GM23338 (cell line): ENCODE data around the gene ADSL. TPM values are rescaled to one million over a fixed set of nuclear protein-coding genes. Genes with fewer than 3 reads are reported as not detected.

Experiments
- ATAC-seq: fragments of 200-7000 bp; cut with Tn5 transposase; 3 replicates; pipeline ENCODE4 v1.9.1; 2020
- DNase-seq: peaks from one replicate; pipeline ENCODE4 v3.0.0-alpha.2; 2015; ENCODE audit warnings: low spot score
- H2AFZ ChIP-seq: fragments of 200-600 bp; sonication (generic); 2 replicates; pipeline ENCODE4 v1.8.0; 2016; ENCODE audit warnings: antibody characterized with exemption, mild to moderate bottlenecking, moderate library complexity
- H3F3A ChIP-seq: fragments of 200-600 bp; sonication (generic); replicated peaks from 2 replicates; pipeline ENCODE4 v1.8.0; 2017; ENCODE audit warnings: antibody characterized with exemption, mixed run types, low read depth
- H3K27ac ChIP-seq: fragments of 200-600 bp; sonication (generic); 2 replicates; pipeline ENCODE4 v1.6.1; 2016; ENCODE audit warnings: low read depth
- H3K27me3 ChIP-seq: fragments of 200-600 bp; sonication (generic); 2 replicates; pipeline ENCODE4 v1.8.0; 2016; ENCODE audit warnings: mild to moderate bottlenecking, mixed run types, moderate library complexity; ENCODE audit not compliant: insufficient read depth
- H3K36me3 ChIP-seq: fragments of 200-600 bp; sonication (generic); 2 replicates; pipeline ENCODE4 v1.8.0; 2016; ENCODE audit warnings: mild to moderate bottlenecking; ENCODE audit not compliant: insufficient read depth
- H3K4me1 ChIP-seq: fragments of 200-600 bp; sonication (generic); 2 replicates; pipeline ENCODE4 v1.8.0; 2016; ENCODE audit warnings: mild to moderate bottlenecking, moderate library complexity; ENCODE audit not compliant: insufficient read depth
- H3K4me2 ChIP-seq: fragments of 200-600 bp; sonication (generic); 2 replicates; pipeline ENCODE4 v1.7.1; 2017; ENCODE audit warnings: mixed run types
- H3K4me3 ChIP-seq: fragments of 200-600 bp; sonication (generic); 2 replicates; pipeline ENCODE4 v1.6.1; 2016; ENCODE audit warnings: mixed run types
- H3K79me2 ChIP-seq: fragments of 200-600 bp; sonication (generic); replicated peaks from 2 replicates; pipeline ENCODE4 v1.8.0; 2017; ENCODE audit warnings: mild to moderate bottlenecking; ENCODE audit not compliant: insufficient read depth
- H3K9me2 ChIP-seq: fragments of 200-600 bp; sonication (generic); 2 replicates; pipeline ENCODE4 v1.8.0; 2017; ENCODE audit not compliant: insufficient read depth
- H4K20me1 ChIP-seq: fragments of 200-600 bp; sonication (generic); replicated peaks from 2 replicates; pipeline ENCODE4 v1.8.0; 2017; ENCODE audit warnings: mild to moderate bottlenecking; ENCODE audit not compliant: insufficient read depth
- H3K27ac Mint-ChIP-seq: 2 replicates; pipeline ENCODE4 v1.8.0; 2020; ENCODE audit warnings: inconsistent platforms, mild to moderate bottlenecking, moderate library complexity, mixed read lengths
- H3K27me3 Mint-ChIP-seq: 3 replicates; pipeline ENCODE4 v1.8.0; 2022; ENCODE audit warnings: low read depth, mild to moderate bottlenecking, moderate library complexity, mixed read lengths, inconsistent platforms; ENCODE audit not compliant: insufficient read depth, poor library complexity
- H3K36me3 Mint-ChIP-seq: 3 replicates; pipeline ENCODE4 v1.8.0; 2021; ENCODE audit warnings: low read depth, mild to moderate bottlenecking, inconsistent platforms, moderate library complexity, mixed read lengths
- H3K4me1 Mint-ChIP-seq: 3 replicates; pipeline ENCODE4 v1.8.0; 2020; ENCODE audit warnings: mild to moderate bottlenecking, inconsistent platforms, mixed read lengths
- H3K4me3 Mint-ChIP-seq: 3 replicates; pipeline ENCODE4 v1.8.0; 2021; ENCODE audit warnings: moderate library complexity, mild to moderate bottlenecking, inconsistent platforms, mixed read lengths
- H3K9me3 Mint-ChIP-seq: 3 replicates; pipeline ENCODE4 v1.8.0; 2020; ENCODE audit warnings: moderate library complexity, mild to moderate bottlenecking, inconsistent platforms, mixed read lengths
- ETS1 ChIP-seq: IDR thresholded peaks from 2 replicates; pipeline ENCODE4 v1.6.1; 2016; ENCODE audit warnings: antibody characterized with exemption
- EZH2phosphoT487 ChIP-seq: fragments of 200-600 bp; sonication (generic); IDR thresholded peaks from one replicate; pipeline ENCODE4 v1.8.1; 2018; ENCODE audit warnings: antibody characterized with exemption; ENCODE audit not compliant: unreplicated experiment
- NANOG ChIP-seq: IDR thresholded peaks from 2 replicates; pipeline ENCODE4 v1.6.1; 2016; ENCODE audit warnings: antibody characterized with exemption, borderline replicate concordance
- STAT1 ChIP-seq: IDR thresholded peaks from one replicate; pipeline ENCODE4 v1.6.1; 2016; ENCODE audit warnings: antibody characterized with exemption; ENCODE audit not compliant: unreplicated experiment
- ZNF331 ChIP-seq: fragments of 250-450 bp; sonication (Bioruptor Pico); IDR thresholded peaks from 2 replicates; pipeline ENCODE4 v1.5.0; 2020; ENCODE audit warnings: low read depth, mild to moderate bottlenecking, moderate library complexity
- polyA plus RNA-seq: library from polyadenylated mRNA; unstranded; fragments of >200 nt; fragmentation: Nextera tagmentation; extraction: Ambion mirVana; gene quantifications from 2 replicates; pipeline ENCODE4 v1.2.1, GENCODE V29; 2016
- total RNA-seq: library from RNA; depleted of rRNA; stranded (reverse); fragments of >200 nt; shearing (Covaris generic); gene quantifications from 2 replicates; pipeline ENCODE4 v1.2.3, GENCODE V29; 2014
- TF ChIP-seq, protein P1 (sequence below): fragments of 250-450 bp; sonication (Bioruptor Pico); IDR thresholded peaks from 2 replicates; pipeline ENCODE4 v1.5.0; 2020; ENCODE audit warnings: mild to moderate bottlenecking, moderate library complexity

The ADSL gene
- total and polyA plus RNA-seq, 2 experiments from 2014 or later, result 120 to 232 TPM

GRCh38 chr22:40300316-40300715, 46.0 kb upstream of the ADSL start:
- no peak overlapping the region for H3K4me3 ChIP-seq
- DNase-seq, result no peak
- TF ChIP-seq EZH2phosphoT487, result no peak
- no peak for TF ChIP-seq ZNF331 (CRISPR knock-in tag)
- TF ChIP-seq, protein P1, sequence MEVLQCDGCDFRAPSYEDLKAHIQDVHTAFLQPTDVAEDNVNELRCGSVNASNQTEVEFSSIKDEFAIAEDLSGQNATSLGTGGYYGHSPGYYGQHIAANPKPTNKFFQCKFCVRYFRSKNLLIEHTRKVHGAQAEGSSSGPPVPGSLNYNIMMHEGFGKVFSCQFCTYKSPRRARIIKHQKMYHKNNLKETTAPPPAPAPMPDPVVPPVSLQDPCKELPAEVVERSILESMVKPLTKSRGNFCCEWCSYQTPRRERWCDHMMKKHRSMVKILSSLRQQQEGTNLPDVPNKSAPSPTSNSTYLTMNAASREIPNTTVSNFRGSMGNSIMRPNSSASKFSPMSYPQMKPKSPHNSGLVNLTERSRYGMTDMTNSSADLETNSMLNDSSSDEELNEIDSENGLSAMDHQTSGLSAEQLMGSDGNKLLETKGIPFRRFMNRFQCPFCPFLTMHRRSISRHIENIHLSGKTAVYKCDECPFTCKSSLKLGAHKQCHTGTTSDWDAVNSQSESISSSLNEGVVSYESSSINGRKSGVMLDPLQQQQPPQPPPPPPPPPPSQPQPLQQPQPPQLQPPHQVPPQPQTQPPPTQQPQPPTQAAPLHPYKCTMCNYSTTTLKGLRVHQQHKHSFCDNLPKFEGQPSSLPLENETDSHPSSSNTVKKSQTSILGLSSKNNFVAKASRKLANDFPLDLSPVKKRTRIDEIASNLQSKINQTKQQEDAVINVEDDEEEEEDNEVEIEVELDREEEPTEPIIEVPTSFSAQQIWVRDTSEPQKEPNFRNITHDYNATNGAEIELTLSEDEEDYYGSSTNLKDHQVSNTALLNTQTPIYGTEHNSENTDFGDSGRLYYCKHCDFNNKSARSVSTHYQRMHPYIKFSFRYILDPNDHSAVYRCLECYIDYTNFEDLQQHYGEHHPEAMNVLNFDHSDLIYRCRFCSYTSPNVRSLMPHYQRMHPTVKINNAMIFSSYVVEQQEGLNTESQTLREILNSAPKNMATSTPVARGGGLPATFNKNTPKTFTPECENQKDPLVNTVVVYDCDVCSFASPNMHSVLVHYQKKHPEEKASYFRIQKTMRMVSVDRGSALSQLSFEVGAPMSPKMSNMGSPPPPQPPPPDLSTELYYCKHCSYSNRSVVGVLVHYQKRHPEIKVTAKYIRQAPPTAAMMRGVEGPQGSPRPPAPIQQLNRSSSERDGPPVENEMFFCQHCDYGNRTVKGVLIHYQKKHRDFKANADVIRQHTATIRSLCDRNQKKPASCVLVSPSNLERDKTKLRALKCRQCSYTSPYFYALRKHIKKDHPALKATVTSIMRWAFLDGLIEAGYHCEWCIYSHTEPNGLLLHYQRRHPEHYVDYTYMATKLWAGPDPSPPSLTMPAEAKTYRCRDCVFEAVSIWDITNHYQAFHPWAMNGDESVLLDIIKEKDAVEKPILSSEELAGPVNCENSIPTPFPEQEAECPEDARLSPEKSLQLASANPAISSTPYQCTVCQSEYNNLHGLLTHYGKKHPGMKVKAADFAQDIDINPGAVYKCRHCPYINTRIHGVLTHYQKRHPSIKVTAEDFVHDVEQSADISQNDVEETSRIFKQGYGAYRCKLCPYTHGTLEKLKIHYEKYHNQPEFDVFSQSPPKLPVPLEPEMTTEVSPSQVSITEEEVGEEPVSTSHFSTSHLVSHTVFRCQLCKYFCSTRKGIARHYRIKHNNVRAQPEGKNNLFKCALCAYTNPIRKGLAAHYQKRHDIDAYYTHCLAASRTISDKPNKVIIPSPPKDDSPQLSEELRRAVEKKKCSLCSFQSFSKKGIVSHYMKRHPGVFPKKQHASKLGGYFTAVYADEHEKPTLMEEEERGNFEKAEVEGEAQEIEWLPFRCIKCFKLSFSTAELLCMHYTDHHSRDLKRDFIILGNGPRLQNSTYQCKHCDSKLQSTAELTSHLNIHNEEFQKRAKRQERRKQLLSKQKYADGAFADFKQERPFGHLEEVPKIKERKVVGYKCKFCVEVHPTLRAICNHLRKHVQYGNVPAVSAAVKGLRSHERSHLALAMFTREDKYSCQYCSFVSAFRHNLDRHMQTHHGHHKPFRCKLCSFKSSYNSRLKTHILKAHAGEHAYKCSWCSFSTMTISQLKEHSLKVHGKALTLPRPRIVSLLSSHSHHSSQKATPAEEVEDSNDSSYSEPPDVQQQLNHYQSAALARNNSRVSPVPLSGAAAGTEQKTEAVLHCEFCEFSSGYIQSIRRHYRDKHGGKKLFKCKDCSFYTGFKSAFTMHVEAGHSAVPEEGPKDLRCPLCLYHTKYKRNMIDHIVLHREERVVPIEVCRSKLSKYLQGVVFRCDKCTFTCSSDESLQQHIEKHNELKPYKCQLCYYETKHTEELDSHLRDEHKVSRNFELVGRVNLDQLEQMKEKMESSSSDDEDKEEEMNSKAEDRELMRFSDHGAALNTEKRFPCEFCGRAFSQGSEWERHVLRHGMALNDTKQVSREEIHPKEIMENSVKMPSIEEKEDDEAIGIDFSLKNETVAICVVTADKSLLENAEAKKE (CRISPR knock-in tag), result no peak
- no peak overlapping the region for H3K4me2 ChIP-seq
- Mint-ChIP-seq H3K36me3 (peaks cover 59% of the 10 kb centered on the region), H3K4me3 (no peak overlapping the region), H3K27ac (no peak overlapping the region), H3K27me3 (peaks cover 4% of the 10 kb centered on the region), H3K9me3 (no peaks in the 10 kb centered on the region), H3K4me1 (no peaks in the 10 kb centered on the region)
- H3K27me3 ChIP-seq, result no peaks in the 10 kb centered on the region
- no peak overlapping the region for H2AFZ ChIP-seq
- no peaks in the 10 kb centered on the region; the same call in 1 of the 2 replicates for H3K79me2 ChIP-seq
- H4K20me1 ChIP-seq, result peaks cover 7% of the 10 kb centered on the region
- no peaks in the 10 kb centered on the region for H3K9me2 ChIP-seq
- peaks cover 37% of the 10 kb centered on the region for H3K36me3 ChIP-seq
- H3F3A ChIP-seq, result peaks cover 2% of the 10 kb centered on the region; the same call in 1 of the 2 replicates
- no peaks in the 10 kb centered on the region for H3K4me1 ChIP-seq
- no peak overlapping the region for H3K27ac ChIP-seq
- ATAC-seq, result no peak

- Histone ChIP-seq H3K27me3 (no peaks in the 10 kb centered on the region), H3F3A (peaks cover 2% of the 10 kb centered on the region; the same call in 1 of the 2 replicates), H3K79me2 (no peaks in the 10 kb centered on the region; the same call in 1 of the 2 replicates), H3K9me2 (no peaks in the 10 kb centered on the region), H3K4me2 (no peak overlapping the region), H3K36me3 (peaks cover 35% of the 10 kb centered on the region), H4K20me1 (peaks cover 7% of the 10 kb centered on the region), H3K27ac (no peak overlapping the region), H3K4me1 (no peaks in the 10 kb centered on the region), H2AFZ (no peak overlapping the region), H3K4me3 (no peak overlapping the region)
- ATAC-seq (no peak), DNase-seq (no peak)
- Mint-ChIP-seq H3K27me3 (peaks cover 4% of the 10 kb centered on the region), H3K27ac (no peak overlapping the region), H3K9me3 (no peaks in the 10 kb centered on the region), H3K4me3 (no peak overlapping the region), H3K36me3 (peaks cover 55% of the 10 kb centered on the region), H3K4me1 (no peaks in the 10 kb centered on the region)
- TF ChIP-seq STAT1 (no peak), ETS1 (no peak), NANOG (no peak)
Measured at GRCh38 chr22:40300884-40301672, 45.2 kb upstream of the ADSL start.
